ENCODE results near the gene WDR81. TPM values are rescaled to one million over a fixed set of nuclear protein-coding genes. Genes with fewer than 3 reads are reported as not detected.

The WDR81 gene
- total and polyA plus RNA-seq, 8 donors, result 9.3 to 56.5 (median 13.6) TPM

- Histone ChIP-seq H3K36me3 (peaks cover 18 to 38% (median 30%) of the 10 kb centered on the region in 4 donors), H3K4me3 (peak overlapping the region; percentile 59 to 80 (median 72)), H3K4me1 (peaks cover 37 to 61% (median 43%) of the 10 kb centered on the region in 4 donors), H3K9me3 (no peaks in the 10 kb centered on the region), H3K27me3 (no peaks in the 10 kb centered on the region), H3K27ac (peak overlapping the region; percentile 83 to 91 (median 86))
- DNase-seq, result peak in 1 of 2 donors; percentile 48
- TF ChIP-seq POLR2AphosphoS5 (IDR thresholded peaks at IDR 0.05) (no peak), POLR2A (IDR thresholded peaks at IDR 0.05) (no peak), EP300 (IDR thresholded peaks at IDR 0.05) (no peak)
- TF ChIP-seq, protein P1, sequence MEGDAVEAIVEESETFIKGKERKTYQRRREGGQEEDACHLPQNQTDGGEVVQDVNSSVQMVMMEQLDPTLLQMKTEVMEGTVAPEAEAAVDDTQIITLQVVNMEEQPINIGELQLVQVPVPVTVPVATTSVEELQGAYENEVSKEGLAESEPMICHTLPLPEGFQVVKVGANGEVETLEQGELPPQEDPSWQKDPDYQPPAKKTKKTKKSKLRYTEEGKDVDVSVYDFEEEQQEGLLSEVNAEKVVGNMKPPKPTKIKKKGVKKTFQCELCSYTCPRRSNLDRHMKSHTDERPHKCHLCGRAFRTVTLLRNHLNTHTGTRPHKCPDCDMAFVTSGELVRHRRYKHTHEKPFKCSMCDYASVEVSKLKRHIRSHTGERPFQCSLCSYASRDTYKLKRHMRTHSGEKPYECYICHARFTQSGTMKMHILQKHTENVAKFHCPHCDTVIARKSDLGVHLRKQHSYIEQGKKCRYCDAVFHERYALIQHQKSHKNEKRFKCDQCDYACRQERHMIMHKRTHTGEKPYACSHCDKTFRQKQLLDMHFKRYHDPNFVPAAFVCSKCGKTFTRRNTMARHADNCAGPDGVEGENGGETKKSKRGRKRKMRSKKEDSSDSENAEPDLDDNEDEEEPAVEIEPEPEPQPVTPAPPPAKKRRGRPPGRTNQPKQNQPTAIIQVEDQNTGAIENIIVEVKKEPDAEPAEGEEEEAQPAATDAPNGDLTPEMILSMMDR (IDR thresholded peaks at IDR 0.05), result no peak
- intact Hi-C loops (cut with DNase I; ENCODE audit: low total_unique reads), result no loop called here
- 8 to 18% (median 8%) methylated on average over 9 to 16 of the region's 16 CpGs for WGBS, 5 donors
These were observed 15.0 kb upstream of the WDR81 start for GRCh38 chr17:1709403-1709951.

DNA sequence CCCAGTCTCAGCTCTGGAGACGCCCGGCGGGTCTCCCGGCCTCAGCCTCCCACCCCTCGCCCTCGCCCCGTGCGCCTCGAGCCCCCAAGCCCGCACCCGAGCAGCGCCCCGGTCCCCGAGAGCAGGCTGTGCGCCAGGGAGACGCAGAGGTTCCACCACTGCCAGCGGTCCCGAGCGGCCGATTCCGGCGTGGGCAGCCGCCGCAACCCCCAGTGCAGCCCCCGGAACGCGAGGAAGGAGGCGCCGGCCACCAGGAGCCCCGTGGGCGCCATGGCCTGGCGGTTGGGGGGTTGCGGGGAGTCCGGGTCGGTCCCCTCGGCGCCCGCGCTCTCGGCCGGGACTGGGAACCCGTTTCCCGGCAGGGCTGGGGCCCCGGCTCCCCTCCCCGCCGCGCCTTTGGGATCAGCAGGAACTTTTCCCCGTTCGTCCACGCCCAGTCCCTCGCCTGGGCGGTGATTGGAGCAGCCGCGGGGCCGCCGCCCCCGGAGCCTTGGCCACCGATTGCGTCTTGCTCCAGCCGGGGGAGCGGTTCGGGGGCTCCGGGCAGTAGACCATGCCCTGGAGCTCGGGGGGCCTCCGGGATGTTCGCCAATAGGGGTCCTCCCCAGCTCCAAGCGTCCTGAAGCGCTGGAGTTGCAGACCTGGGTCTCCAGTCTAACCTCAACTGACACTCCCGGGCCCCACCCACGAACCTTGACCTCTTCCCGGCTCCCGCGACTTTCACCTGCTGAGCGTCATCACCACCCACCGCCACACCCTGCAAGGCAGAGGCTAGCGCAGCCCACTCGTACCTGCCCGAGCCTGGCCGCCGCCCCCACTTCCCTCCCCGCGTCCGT, 14.3 kb upstream of the WDR81 start, which contains the start of gene TLCD2:
Gene TLCD2 (minus strand): TSS at position 407 of the 836 bp plus-strand sequence. CDS start 135 bp downstream, at position 272.
- 1 to 6% (median 2%) methylated on average over 21 to 83 of the region's 83 CpGs for WGBS, 5 donors
- Histone ChIP-seq H3K4me1 (peaks cover 37 to 68% (median 50%) of the 10 kb centered on the region in 4 donors), H3K27me3 (no peaks in the 10 kb centered on the region), H3K36me3 (peaks cover 18 to 38% (median 30%) of the 10 kb centered on the region in 4 donors), H3K27ac (peak within 1 kb of the TSS; percentile 83 to 91 (median 86)), H3K9me3 (no peaks in the 10 kb centered on the region), H3K4me3 (peak within 1 kb of the TSS; percentile 59 to 80 (median 72))
- TF ChIP-seq POLR2AphosphoS5 (IDR thresholded peaks at IDR 0.05) (peak in 2 of 3 donors; percentile 62 to 72), EP300 (IDR thresholded peaks at IDR 0.05) (no peak)
- peak; percentile 80 to 92 for DNase-seq
- intact Hi-C loops (cut with DNase I; ENCODE audit: low total_unique reads), result no loop called here

DNA sequence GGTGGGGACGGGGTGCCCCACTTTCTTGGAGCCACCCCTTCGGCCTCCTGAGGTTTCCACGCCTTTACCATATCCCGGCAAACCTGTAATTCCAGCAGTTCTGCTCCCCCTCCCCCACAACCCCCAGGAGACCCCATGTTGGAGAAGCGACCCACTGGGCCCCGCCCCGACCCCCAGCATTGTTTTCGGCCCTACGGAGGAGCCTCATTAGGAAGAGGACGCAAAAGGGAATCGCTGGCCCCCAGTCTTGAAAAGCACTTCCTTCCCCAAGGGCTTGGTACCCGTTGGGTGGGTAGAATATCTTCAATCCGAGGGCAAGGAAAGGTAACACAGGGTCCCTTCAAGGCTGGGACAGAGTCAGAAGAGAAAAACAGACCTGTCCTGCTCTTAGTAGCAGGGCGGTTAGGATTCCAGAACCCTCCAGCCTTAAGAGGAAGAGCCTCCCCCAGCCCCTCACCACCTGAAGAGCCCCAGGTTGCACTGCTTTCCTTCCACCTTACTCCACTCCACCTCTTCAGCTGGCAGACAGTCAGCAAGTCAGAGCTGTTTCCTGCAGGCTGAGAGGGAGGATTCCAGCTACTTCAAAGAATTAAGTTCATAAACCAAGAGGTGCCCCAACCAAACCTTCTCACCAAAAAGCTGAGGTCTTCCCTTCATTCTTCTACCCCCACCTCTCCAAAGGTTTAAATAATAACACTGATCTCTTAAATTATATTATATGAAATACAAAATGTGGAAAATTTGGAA, 13.5 kb upstream of the WDR81 start:
- H3K4me1 ChIP-seq, result peaks cover 37 to 70% (median 53%) of the 10 kb centered on the region in 4 donors
- peaks cover 18 to 38% (median 30%) of the 10 kb centered on the region in 4 donors for H3K36me3 ChIP-seq
- H3K27me3 ChIP-seq, result no peaks in the 10 kb centered on the region
- H3K27ac ChIP-seq, result peak overlapping the region; percentile 83 to 91 (median 86)
- DNase-seq, result no peak
- WGBS, 5 donors, result 24 to 32% (median 28%) methylated on average over 14 of the region's 14 CpGs
- no peak for TF ChIP-seq POLR2AphosphoS5 (IDR thresholded peaks at IDR 0.05)
- TF ChIP-seq POLR2A (IDR thresholded peaks at IDR 0.05), result no peak
- no peaks in the 10 kb centered on the region for H3K9me3 ChIP-seq
- intact Hi-C loops (cut with DNase I; ENCODE audit: low total_unique reads), result no loop called here
- peak overlapping the region; percentile 59 to 80 (median 72) for H3K4me3 ChIP-seq

DNA sequence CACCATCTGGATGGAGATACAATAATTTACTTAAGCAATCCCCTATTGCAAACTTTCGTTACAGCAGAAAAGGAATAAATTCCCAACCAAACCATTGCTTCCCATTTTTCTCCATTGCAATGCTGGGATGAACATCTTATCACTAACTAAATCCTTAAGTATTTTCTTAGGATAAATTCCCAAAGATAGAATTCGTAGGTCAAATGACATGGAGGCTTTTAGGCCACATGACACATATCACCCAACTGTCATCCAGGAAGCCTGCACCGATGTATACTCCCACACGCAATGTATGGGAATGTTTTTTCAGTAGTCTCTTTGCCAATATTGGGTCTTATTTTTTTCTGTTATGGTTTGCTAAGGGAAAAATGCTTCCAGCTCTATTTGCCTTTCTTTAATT, 12.7 kb upstream of the WDR81 start:
- TF ChIP-seq, protein P1 (IDR thresholded peaks at IDR 0.05), result no peak
- TF ChIP-seq POLR2AphosphoS5 (IDR thresholded peaks at IDR 0.05), result no peak
- TF ChIP-seq POLR2A (IDR thresholded peaks at IDR 0.05), result no peak
- TF ChIP-seq EP300 (IDR thresholded peaks at IDR 0.05), result no peak
- intact Hi-C loops (cut with DNase I; ENCODE audit: low total_unique reads), result no loop called here
- H3K27me3 ChIP-seq, result no peaks in the 10 kb centered on the region
- H3K4me1 ChIP-seq, result peaks cover 37 to 70% (median 53%) of the 10 kb centered on the region in 4 donors
- 68 to 81% (median 75%) methylated on average over 4 of the region's 4 CpGs for WGBS, 5 donors
- H3K36me3 ChIP-seq, result peaks cover 18 to 38% (median 30%) of the 10 kb centered on the region in 4 donors
- no peak for DNase-seq
- peak overlapping the region in 3 of 5 donors; percentile 83 to 100 (median 86) for H3K27ac ChIP-seq
- no peak overlapping the region for H3K4me3 ChIP-seq
- H3K9me3 ChIP-seq, result no peaks in the 10 kb centered on the region

DNA sequence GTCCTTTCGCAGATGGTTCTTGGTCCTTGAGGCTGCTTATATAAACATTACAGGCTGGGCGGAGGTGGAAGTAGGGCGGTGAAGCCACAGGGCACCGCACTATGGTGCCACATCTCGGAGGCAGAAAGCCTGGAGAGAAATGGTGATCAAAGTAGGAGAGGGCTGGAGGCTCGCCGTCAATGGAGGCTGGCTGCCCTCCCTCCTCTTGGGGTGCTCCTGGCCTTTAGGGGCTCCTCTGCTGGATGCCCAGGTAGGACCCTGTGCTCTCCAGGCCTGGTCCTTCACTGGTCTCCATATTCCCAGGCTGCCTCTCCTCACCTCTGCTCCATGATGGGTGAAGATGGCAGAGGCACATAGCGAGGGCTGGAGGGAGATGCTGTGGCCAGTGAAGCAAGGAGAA, 12.2 kb upstream of the WDR81 start:
- TF ChIP-seq EP300 (IDR thresholded peaks at IDR 0.05), result no peak
- DNase-seq, result peak in 1 of 2 donors; percentile 3
- Histone ChIP-seq H3K4me3 (peak overlapping the region in 2 of 4 donors; percentile 23 to 89), H3K36me3 (peaks cover 18 to 36% (median 30%) of the 10 kb centered on the region in 4 donors), H3K27me3 (no peaks in the 10 kb centered on the region), H3K4me1 (peaks cover 37 to 71% (median 53%) of the 10 kb centered on the region in 4 donors), H3K27ac (peak overlapping the region in 4 of 5 donors; percentile 25 to 100 (median 100)), H3K9me3 (no peaks in the 10 kb centered on the region)
- WGBS, 5 donors, result 84 to 89% (median 86%) methylated on average over 8 of the region's 8 CpGs
- intact Hi-C loops (cut with DNase I; ENCODE audit: low total_unique reads), result no loop called here

Measured in stomach (tissue), 9 donors.